NCI-H2227 (cell line): ENCODE measurements around the gene UST.
"Not testable (repeated sequence)": the region's sequence is repeated elsewhere in the genome, so short reads cannot be mapped to it uniquely, and the experiment has no call there.

Source experiments
- DNase-seq: peaks from one replicate; lab custom pipeline; 2025; ENCODE audit not compliant: unreplicated experiment; lab: John Stamatoyannopoulos, UW

UST gene

GRCh38 chr6:148969603-148970061, 222.8 kb downstream of the UST start:
- no peak for DNase-seq

GRCh38 chr6:148971031-148971927, 224.4 kb downstream of the UST start:
- DNase-seq = no peak

DNA sequence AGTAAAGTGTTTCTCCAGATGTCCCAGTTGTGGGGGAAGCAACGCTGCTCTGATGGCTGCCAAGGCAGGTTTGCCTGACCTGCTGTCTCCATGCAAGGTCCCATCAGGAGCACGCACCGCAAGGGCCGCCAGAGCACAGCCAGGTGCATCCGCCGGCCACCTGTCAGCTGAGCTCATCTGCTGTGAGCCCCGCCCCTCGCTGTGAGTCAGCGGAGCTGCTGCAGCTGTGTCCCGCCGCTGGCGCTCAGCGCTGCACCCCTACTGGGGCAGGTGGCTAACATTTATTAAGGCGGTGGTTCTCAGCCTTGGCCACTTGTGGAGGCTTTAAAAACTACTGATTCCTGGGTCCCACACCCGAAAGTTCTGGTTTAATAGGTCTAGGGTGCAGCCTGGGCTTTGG, 225.7 kb downstream of the UST start:
- DNase-seq = peak; percentile 46

- DNase-seq = peak; percentile 2
These were observed 226.8 kb downstream of the UST start for GRCh38 chr6:148973538-148974208.

DNA sequence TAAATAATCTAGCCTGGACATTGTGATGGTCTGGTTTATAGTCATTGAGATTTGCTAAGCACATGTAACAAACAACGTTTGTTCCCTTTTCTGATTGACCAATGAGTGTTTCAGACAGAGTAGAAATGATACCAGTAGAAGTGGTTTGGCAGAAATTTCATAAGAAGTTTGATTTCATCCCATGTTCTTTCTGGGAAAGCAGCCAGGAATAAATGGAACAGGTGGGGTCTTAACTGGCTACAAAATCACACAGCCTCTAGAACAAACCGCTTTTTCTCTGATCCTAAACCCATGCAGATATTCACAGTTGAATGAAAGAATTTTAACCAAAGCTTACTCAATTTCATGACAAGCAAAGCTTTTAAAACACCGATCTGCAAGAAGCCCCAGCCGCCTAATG, 227.5 kb downstream of the UST start:
- DNase-seq = no peak

DNA sequence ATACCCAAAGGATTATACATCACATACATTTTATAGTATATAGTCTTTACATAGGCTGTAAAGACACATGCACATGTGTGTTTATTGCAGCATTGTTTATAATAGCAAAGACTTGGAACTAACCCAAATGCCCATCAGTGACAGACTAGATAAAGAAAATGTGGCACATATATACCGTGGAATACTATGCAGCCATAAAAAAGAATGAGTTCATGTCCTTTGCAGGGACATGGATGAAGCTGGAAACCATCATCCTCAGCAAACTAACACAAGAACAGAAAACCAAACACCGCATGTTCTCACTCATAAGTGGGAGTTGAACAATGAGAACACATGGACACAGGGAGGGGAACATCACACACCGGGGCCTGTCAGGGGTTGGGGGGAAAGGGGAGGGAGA, 231.5 kb downstream of the UST start:
- not testable (repeated sequence) for DNase-seq

- no peak for DNase-seq
These were observed 232.4 kb downstream of the UST start for GRCh38 chr6:148979014-148979901.

DNA sequence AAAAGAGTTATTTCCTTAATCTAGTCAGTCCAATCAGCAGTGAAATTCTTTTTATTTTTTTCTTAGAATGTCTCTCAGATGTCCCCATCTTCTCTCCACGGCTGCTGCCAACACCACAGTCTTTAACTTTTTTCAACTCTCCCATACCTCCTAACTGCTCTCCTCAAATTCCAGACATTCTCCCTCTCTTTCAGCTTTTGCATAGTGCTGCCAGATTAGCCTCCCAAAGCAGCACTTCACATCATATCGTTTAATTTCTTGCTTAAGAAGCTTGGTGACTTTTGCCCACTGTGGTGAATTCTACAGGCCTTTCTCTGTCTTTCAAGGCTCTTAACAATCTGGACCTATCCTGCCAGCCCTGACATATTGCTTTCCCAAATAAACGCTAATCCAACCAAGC, 233.4 kb downstream of the UST start:
- no peak for DNase-seq

- no peak for DNase-seq
These were observed 234.7 kb downstream of the UST start for GRCh38 chr6:148981515-148981914.

DNA sequence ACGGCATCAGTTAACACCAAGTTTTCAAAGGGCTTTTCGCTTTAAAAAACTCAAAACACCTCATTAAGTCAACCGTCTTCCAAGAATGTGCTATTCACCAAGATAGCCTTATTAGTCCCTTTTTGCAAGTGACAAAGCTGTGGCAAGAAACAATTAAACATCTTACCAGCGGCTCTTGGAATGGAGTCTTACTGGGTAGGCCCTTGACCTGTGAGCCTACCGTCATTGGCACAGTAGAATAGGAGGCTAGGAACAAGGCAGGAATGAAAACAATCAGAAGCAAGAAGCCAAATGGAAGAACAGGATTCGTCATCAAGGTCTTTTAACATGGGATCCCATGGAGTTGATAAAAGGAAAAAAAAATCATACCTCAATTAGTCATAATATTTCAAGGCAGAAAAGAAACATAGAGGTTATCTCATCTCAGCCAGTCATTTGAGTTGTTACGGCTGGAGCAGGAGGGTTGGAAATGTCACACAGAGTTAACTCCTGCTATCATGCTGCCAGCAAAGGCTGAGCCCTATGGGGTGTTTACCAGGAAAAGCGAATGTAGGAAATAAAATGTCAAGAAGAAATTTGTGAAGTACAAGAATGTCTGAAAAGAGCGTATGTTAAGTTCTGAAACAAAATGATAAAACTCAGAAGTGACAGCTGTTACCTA, 236.4 kb downstream of the UST start:
- DNase-seq = no peak

DNA sequence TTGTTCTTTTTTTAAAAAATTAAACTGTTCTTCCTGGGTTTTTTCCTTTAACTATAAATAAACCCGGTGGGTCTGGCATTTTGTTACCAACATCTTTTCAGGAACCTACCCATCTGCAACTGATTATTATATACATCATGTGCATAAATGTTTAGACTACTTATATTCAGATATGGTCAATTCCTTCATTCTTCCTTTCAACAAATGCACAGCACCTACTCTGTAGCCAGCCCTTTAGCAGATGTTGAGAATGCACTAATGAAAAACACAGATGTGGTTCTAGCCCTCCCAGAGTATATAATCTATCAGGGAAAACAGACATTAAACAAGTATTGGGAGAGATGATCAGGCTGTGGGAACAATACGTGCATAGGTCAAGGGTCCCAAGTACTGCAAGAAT, 237.1 kb downstream of the UST start:
- no peak for DNase-seq

GRCh38 chr6:148984531-148985056, 237.8 kb downstream of the UST start:
- DNase-seq = no peak

DNA sequence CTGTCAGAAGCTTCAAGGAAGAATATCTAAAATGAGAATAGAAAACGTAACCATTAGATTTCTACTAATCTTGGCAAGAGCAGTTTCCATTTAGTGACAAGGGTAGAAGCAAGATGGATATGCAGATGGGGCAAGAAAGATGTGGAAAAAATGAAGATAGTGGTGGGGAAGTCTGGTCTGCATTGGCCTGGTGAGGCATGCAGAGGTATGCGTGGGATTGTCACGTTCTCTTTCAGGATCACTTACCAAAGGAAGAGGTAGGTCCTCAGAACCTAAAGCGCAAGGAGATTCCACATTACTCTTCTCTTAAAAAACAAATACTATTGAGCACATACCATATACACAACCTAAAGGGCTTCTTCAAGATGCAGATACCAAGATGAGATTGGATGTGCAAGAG, 238.7 kb downstream of the UST start:
- DNase-seq = no peak

DNA sequence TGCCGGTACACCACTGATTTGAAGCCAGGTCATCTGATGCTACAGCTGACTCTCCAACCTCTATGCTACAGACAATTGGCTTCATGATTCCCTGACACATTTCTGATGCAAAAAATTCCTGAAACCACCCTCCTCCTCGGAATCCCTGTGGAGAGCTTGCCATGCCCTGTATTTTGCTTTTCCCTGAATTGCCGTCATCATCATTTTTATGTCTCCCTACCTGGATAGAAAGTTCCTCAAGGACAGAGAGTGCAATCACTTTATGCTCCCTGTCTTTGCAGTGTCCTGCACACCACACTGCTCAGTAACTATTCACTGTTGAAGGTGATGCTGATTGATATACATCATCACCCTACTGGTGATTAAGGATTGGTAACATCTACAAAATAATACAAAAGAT, 239.8 kb downstream of the UST start:
- no peak for DNase-seq

DNA sequence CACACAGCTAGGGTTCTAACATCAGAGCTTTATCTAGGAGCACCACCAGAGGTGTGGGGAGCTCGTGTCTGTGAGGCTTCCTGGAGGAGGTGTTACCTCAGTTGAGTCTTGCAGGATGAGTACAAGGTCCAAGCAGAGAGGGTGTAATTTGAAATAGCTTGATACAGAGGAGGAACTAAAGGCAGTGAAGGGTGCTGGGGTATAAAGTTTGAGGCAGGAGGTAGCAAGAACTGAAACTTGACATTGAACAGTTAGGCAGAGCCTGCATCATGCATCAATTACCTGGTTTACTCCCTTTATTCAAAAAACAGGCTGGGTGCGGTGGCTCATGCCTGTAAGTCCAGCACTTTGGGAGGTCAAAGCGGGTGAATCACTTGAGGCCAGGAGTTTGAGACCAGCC, 241.2 kb downstream of the UST start:
- no peak for DNase-seq

- DNase-seq = no peak
These were observed 242.8 kb downstream of the UST start for GRCh38 chr6:148989585-148989984.

DNA sequence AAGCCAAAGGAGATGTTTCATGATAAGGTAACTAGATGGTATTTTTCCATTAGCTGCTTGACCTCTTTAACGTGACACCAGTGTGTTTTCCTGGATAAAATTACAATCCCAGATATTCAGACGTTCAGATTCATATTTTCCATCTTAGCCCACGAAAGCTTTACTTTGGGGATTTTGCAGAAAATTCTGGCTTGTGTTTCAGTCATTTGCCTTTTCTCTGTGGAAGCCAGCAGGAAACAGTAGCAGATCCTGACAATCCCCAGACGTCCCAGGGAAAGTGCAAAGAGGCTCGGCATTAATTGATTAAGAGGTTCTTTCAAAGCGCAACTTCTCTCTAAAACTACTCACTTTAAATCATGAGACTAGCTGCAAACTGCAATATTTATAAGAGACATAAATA, 243.6 kb downstream of the UST start:
- no peak for DNase-seq

DNA sequence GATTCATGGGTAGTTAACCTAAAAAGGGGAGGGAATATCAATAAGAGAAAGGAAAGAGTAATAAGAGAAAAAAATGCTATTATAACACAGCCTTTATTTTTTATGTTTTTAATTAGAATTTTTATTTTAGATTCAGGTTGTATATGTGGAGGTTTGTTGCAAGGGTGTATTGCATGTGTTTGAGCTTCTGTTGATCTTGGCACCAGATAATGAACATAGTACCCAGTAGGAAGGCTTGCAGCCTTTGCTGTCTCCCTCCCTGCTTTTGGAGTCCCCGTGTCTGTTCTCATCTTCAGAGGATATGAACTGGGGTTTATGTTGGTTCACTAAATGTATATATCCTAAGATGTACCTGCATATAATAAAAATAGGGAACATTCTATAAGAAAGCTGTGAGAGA, 250.0 kb downstream of the UST start:
- no peak for DNase-seq

- DNase-seq = no peak
These were observed 251.0 kb downstream of the UST start for GRCh38 chr6:148997865-148998264.

DNA sequence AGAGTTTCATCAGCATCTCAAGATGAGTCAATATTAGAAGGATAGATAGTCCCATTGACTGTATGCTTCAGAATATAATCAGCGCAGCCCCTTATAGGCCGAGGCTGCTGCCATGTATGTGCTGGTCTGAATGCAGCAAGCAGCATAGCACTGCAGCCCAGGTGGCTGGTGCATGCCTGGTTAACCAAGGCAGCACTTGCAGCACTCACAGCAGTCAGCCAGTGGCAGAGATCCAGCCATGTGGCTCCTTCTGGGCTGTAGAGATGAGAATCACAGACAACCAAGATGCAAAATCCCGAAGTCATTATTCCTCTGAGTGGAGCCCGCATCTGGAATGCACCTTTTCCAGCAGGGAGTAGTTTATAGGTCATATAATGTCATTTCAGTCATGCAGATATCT, 251.9 kb downstream of the UST start:
- no peak for DNase-seq

GRCh38 chr6:148999501-148999900, 252.7 kb downstream of the UST start:
- DNase-seq = no peak
